HG02763 (cell line): ENCODE results near the gene MARS1.
"Not testable (repeated sequence)": the region's sequence is repeated elsewhere in the genome, so short reads cannot be mapped to it uniquely, and the experiment has no call there.

Source experiments
- ATAC-seq: cut with Tn5 transposase; IDR thresholded peaks from one replicate; pipeline ENCODE4 v1.9.1; 2021; ENCODE audit warnings: mild to moderate bottlenecking, moderate library complexity; ENCODE audit not compliant: unreplicated experiment

Gene MARS1

DNA sequence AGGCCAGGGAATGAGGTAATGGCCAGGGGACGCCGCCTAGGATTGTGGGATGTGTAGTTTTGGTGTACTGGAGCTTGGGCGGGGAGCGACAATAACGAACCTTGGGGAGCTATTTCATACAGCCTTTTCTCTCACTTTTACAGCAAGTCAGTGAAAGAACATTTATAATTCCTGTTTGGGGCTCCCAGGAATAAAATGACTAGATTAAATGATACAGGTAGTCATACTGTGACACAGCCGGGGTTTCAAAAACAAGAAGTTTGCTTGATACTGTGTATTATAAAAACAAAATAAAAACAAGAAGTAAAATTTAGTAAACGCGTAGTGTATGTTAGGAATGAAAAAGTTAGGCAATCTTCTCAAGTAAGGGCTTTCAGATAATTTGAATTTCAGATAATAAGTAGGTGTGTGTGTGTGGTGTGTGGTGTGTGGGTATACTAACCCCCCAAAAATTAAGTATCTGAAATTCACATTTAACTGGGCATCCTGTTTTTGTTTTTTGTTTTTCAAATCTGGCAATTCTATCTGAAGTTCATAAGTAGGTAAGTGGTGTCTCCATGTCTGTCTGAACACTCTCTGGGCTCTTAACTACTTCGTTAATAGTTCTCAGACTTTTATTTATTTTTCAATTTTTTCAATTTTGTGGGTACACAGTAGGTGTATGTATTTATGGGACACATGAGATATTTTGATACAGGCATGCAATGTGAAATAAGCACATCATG, 59.6 kb downstream of the MARS1 start:
- no peak for ATAC-seq

DNA sequence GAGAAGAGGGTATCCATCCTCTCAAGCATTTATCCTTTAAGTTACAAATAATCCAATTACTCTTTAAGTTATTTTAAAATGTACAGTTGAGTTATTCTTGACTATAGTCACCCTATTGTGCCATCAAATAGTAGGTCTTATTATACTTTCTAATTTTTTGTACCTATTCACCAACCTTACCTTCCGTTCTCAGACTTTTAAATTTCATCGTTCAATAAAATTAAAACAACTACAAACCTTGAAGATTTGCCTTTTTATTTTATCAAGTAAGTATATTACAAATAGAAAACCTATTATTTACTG, 60.1 kb downstream of the MARS1 start:
- no peak for ATAC-seq

DNA sequence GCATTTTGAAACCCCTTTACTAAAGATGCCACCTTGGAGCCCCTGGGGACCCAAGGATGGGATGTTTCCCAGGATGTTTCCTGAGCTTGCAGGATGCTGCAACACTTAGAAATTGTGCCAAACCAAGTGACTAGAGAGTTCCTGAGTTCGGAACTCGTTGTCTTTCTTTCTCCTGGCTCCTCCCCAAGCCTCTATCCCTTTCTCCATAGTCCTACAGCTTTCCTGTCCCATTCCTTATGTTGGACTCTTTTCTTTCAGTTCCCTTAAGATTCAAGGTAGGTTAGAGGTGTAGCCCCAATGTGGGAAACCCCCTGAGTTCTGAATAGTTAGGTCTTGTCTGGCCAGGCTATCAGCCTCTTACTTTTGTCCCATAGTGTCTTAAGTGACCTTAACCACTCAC, 60.6 kb downstream of the MARS1 start:
- no peak for ATAC-seq

DNA sequence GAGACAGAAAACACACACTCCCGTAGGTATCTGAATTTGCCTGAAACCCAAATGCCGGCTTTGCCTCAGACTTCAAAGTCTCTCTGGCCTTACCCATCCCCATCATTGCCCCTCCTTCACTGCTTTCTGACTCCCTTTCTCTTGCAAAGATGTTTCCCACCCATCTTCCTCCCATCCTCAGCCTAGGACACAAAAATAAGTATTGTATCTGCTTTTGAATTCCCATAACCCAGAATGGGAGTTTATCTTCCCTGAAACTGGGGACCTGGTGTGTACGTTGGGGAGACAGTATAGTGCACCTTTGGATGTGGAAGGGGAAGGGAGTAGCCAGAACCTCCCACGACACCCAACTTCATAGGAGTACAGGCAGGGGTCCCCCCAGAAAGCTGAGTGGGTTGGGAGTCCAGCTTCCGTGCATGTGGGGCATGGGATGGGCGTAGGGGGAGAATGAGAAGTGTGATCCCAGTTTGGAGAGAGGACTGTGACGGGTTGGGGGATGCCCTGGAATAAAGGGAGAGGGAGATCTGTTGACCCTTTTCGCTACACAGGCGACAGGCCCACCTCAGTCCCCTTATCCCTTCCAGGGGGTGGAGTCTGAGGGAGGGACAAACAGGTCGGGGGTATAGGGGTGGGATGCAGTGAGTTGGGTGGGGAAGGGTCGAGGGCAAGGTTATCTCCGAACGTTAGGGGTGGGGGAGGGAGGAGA, 61.5 kb downstream of the MARS1 start:
- ATAC-seq, result no peak

DNA sequence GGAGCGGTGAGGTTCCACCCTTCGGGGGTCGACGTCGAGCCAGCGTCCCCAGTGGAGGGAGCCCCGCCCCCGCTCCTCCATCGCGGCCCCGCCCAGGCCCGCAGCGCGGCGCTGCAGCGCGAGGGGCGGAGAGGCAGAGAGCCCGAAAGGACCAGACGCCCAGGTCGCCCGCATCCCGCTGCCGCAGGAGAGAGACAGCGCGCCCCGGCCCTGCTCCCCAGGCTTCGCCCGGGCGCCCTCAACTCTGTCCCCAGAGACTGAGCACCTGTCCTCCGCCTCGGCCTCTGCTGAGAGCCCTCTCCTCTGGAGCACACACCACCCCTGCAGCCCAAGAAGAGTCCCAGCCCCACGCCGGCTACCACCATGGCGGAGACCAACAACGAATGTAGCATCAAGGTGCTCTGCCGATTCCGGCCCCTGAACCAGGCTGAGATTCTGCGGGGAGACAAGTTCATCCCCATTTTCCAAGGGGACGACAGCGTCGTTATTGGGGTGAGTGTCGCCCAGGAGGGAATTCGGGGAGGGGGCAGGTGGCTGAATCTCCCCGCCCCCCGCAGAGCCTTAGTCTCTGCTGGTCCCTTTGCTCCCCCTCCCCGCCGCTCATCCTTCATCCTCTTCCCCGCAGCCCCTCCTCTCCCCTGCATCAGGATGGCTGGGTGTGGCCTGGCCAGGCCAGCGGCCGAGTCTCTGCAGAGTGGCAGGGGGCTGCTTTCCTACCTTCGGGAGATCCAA, 62.2 kb downstream of the MARS1 start, which contains the start of gene KIF5A:
Gene KIF5A, plus strand, starts transcription at position 136 of the 732 bp plus-strand sequence. Its CDS starts 228 bp downstream, at position 364.
- no peak for ATAC-seq

DNA sequence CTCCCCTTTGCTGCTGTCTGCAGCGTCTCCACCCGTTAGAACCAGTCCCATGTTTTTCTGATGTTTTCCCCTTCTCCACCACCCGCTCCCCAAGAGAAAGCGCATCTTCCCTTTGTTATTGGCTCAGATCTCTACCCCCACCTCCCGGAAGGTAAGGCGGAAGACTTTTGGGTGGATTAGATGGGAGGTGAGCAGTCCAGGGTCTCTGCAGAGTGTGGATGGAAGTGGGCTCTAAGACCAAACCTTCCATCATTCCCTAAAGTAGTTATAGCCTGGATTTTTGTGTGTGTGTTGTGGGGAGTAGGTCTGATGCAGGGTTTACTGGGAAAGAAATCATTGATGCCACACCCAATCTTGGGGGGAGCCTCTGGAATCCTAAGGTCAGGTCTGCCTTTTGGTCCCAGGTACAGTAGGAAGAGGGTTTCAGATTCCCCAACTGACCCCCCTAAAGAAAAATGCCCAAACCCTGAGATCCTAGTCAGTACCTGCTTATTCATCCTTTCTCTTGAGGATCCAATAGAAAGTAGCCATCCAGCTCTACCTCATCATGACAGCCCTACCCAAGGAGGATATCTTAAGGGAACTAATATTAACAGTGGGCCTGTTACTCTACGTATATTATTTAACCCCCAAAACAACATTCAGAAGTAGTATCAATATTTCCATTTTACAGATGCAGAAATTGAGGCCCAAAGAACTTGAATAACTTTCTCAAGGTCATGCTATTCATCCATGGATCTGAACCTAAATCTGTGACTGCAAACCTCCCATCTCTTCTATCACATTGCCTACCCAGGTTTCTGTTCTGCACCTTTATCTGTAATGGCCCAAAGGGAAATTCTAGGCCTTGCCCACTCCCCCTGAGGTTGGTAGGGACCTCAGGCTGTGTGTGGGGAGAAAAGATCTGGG, 63.0 kb downstream of the MARS1 start:
- ATAC-seq, result no peak

DNA sequence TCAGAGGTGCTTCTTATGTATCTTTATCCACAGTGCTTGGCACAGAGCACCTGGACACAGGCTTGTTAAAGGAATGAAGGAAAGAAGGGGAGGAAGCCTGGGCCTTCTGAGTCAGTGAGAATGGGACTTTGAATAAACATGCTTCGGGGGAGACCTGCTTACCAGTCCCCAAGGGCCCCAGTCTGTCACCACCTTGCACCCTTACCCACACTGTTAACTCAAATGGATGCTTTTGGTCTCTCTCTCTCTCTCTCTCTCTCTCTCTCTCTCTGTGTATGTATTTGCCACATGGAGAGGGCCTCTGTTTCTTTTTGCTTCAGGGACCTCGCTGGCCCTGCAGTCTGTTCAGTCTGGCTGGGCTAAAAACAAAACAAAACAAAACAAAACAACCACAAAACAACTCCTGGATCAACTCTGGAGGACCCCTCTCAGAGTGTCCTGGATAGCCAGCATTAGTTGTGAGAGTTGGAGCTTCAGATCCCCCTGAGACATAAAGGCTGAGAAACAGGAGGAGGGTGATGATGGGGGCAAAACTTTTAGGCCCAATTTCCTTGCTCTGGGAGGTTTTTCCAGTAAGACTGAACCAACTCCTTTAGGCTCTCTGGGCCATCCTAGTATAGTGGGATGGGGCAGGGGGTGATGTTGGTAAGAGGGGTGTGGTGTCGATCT, 63.9 kb downstream of the MARS1 start:
- ATAC-seq, result no peak

DNA sequence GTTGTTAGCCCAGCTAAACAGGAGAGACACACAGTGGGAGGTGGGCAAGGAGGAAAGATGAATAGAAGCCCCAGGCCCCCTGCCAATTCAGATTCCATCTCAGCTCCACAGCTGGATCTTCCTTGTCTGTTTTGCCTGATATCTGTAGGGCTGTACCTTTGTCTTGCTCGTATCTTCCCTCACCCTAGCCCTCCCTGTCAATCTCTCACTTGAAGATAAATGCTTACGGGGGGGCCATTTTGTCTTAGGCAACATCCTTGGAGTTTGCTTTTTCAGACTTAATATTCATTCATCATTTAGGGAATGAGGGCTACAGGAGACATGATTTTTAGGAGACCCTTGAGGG, 64.4 kb downstream of the MARS1 start:
- ATAC-seq, result no peak

DNA sequence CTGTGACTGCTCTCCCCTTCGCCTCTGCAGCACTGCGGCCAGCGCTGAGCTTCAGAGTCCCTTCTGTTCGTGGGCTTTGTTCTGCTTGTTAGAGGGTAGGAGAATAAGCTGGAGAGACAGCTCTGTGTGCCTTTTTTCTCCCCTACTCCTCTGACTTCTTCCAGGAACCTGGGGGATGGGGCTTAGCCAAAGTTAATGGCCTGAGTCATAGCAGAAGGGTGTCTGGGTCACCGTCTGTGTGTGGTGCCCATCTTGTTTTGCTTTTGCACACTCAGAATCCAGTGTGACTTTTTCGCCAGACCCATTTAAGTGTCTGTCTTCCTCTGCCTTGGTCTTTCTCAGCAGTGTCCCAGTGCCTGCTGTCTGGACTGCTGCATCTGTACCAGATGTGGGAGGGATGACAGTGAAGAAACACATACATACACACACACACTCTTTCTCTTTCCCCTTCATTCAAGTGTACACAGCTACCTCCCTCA, 65.0 kb downstream of the MARS1 start:
- no peak for ATAC-seq

DNA sequence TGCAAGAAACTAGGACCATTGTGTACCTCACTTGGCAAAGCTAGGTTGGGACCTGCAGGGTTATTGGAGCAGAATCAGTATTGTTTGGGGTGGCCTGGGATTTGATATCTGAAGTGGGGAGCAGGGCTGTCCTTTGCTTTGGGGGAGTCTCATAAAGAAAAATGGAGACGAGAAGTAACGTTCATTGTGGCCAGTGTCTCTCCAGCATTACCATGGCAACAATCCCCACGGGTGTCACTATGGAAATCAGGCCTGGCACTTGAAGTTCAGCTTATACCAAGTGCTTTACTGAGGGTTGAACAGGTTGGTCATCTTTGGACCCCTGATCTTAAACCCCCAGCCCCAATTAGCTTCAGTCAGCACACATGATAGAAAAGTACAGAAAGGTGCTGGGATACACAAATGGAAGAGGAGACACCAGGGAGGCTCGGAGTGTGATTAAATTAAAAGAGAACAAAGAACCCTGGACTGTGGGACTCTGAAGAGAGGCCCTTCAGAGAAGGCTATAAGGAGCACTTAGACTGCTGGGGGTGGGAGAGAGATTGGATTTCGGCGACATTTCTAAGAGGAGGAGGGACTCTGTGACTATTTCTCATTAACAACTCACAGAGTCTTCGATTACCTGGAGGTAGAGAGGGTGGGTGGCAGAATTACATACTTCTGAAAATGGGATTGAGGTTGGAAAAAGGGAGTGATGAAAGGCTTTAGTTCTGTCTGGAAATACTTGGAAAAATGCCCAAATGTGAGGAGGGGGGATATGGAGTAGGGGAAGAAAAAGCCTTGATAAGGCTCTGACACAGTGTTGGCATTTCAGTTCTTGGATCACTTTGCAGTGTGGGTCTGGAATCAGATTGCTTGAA, 65.7 kb downstream of the MARS1 start:
- no peak for ATAC-seq

DNA sequence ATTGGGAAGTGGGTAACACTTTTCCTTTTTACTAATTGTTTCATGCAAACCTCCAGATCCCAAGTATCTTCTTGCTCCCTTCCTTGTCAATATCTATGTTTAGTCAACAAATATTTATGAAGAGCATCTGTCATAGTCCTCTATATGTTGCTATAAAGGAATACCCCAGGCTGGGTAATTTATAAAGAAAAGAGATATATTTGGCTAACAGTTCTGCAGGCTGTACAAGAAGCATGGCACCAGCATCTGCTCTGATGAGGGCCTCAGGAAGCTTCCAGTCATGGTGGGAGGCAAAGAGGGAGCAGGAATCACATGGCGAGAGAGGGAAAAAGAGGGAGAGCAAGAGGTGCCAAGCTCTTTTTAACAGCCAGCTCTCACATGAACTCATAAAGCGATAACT, 66.6 kb downstream of the MARS1 start:
- ATAC-seq, result no peak

DNA sequence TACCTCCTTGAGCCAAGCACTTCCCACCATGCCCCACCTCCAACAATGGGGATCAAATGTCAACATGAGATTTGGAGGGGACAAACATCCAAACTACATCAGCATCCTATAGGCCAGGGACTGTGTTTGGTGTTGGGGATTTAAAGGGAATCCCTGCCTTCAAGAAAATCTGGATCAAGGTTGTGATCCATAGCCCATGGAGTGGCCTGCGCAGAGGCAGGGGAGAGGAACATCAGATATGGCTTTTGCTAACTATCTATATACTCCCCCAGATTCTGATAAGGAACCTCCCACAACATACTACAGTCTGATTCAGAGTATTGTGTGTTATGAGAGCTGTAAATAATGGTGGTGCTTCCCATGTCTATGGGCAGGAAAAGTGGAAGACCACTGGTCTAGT, 67.0 kb downstream of the MARS1 start:
- ATAC-seq, result no peak

DNA sequence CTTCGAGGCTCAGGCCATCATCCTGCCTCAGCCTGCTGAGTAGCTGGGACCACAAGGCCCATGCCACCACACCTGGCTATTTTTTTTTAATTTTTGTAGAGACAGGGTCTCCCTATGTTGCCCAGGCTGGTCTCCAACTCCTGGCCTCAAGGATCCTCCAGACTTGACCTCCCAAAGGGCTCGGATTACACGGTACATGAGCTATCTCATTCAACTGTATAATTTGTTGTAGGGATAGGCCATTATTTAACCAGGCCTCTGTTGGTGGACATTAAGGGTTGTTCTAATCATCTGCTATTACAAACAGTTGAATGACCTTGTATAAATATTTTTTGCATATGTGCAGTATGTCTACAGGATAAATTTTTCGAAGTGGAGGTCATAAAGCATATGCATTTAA, 71.0 kb downstream of the MARS1 start:
- no peak for ATAC-seq

DNA sequence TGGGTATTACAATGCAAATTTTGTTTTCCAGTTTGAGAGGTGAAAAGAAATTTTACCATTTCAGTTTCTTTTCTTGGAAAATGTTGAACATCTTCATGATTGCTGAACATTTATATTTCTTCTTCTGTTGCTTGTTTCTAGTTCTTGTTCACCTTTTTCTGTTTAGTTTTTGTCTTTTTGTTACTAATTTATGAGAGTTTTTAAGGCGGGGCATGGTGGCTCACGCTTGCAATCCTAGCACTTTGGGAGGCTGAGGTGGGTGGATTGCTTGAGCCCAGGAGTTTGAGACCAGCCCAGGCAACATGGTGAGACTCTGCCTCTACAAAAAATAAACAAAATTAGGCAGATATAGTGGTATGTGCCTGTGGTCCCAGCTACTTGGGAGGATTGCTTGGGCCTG, 72.6 kb downstream of the MARS1 start:
- no peak for ATAC-seq

DNA sequence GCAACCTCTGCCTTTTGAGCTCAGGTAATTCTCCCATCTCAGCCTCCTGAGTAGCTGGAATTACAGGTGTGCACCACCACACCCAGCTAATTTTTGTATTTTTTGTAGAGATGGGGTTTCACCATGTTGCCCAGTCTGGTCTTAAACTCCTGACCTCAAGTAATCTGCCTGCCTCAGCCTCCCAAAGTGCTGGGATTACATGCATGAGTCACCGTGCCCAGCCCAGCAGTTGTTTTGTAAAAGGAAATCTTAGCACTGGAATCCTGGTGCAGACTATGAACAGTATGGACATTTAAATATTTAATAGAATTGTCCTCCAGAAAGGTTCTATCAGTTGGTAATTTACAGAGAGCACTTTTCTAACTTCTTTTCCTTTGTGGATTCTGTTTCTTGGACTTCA, 73.2 kb downstream of the MARS1 start:
- not testable (repeated sequence) for ATAC-seq

DNA sequence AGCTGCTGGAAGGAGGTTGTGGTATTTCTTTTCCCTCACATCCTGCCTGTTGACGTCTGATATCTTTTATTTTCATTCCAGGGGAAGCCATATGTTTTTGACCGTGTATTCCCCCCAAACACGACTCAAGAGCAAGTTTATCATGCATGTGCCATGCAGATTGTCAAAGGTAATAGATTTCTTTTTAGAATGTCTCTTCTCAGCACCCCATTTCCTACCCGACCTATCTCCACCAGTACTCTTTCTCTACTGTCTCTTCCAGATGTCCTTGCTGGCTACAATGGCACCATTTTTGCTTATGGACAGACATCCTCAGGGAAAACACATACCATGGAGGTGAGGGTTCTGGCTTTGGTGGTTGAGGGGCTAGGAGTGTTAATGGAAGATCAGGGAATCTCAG, 75.5 kb downstream of the MARS1 start:
- no peak for ATAC-seq

DNA sequence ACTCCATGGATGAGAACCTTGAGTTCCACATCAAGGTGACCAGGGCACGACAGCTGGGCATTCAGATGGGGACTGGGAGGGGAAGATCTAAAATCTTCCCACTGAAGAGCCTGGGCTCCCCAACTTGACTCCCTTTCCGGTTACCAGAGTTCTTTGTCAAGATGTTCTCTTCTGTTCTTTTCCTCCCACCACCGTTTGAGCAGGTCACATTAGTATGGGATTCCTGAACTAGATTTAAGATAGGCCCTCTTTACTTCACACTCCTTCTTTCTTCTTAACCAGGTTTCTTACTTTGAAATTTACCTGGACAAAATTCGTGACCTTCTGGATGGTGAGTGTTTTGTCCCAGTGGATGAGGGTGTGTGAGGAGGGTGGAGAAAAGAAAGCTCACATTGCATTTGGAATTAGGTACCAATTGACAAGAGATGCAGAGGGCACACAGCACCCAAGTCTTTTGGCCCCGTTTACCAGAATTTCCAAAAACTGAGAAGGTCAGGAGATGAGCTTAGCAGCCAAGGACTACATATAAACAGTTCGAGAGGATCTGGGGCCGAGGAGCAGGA, 76.4 kb downstream of the MARS1 start:
- ATAC-seq, result no peak
